ENCODE data around the gene DLK2.
"Not testable (repeated sequence)": the region's sequence is repeated elsewhere in the genome, so short reads cannot be mapped to it uniquely, and the experiment has no call there.

The DLK2 gene

GRCh38 chr6:43421831-43422230, 33.5 kb downstream of the DLK2 start:
- no peak for DNase-seq

GRCh38 chr6:43420012-43420709, 35.2 kb downstream of the DLK2 start:
- DNase-seq, result no peak

GRCh38 chr6:43416935-43417334, 38.4 kb downstream of the DLK2 start:
- DNase-seq, result no peak

GRCh38 chr6:43415275-43415674, 40.1 kb downstream of the DLK2 start:
- not testable (repeated sequence) for DNase-seq

- no peak for DNase-seq
Measured at GRCh38 chr6:43413002-43413401, 42.3 kb downstream of the DLK2 start.

GRCh38 chr6:43412541-43412940, 42.8 kb downstream of the DLK2 start:
- DNase-seq, result no peak

GRCh38 chr6:43410776-43411175, 44.6 kb downstream of the DLK2 start:
- not testable (repeated sequence) for DNase-seq

- DNase-seq, result no peak
Measured at GRCh38 chr6:43408259-43408658, 47.1 kb downstream of the DLK2 start.

GRCh38 chr6:43407296-43407695, 48.1 kb downstream of the DLK2 start:
- no peak for DNase-seq

- no peak for DNase-seq
Measured at GRCh38 chr6:43405354-43405753, 50.0 kb downstream of the DLK2 start.

GRCh38 chr6:43402820-43403219, 52.5 kb downstream of the DLK2 start:
- DNase-seq, result no peak

- DNase-seq, result no peak
Measured at GRCh38 chr6:43401730-43402129, 53.6 kb downstream of the DLK2 start.

Measured in CD4-positive, alpha-beta T cell treated with Interleukin-4 for 4 hours (primary cell).